ENCODE data around the gene COL27A1.

DNA sequence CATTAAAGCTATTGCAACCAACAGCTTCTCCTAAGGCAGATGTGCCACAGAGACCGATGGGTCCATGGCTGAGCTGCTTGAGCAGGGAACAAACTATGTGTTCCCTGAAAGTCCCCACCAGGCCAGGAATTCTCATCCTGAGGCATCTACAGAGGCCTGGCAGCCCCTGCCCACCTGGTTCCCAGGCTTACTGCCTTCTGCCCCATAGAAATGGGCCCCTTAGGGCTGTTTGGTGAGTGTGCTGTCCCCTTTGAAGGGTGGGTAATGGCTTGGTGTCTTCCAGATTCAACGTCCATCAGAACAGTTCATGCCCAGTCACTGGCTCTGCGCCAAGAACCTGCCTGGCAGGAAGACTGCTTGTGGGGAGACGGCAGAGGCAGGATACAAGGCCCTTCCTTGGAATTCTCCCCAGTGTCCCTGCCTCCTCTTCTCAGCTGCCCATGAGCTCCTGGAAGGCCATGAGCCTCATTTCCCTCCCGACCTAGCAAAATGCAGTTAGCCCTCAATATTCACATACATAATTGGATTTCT is 3.8 kb upstream of the COL27A1 start:
- TF ChIP-seq, protein P1, sequence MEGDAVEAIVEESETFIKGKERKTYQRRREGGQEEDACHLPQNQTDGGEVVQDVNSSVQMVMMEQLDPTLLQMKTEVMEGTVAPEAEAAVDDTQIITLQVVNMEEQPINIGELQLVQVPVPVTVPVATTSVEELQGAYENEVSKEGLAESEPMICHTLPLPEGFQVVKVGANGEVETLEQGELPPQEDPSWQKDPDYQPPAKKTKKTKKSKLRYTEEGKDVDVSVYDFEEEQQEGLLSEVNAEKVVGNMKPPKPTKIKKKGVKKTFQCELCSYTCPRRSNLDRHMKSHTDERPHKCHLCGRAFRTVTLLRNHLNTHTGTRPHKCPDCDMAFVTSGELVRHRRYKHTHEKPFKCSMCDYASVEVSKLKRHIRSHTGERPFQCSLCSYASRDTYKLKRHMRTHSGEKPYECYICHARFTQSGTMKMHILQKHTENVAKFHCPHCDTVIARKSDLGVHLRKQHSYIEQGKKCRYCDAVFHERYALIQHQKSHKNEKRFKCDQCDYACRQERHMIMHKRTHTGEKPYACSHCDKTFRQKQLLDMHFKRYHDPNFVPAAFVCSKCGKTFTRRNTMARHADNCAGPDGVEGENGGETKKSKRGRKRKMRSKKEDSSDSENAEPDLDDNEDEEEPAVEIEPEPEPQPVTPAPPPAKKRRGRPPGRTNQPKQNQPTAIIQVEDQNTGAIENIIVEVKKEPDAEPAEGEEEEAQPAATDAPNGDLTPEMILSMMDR (IDR thresholded peaks at IDR 0.05), result no peak
- TF ChIP-seq POLR2A (IDR thresholded peaks at IDR 0.05), result no peak

Measured in prostate gland (tissue), 2 donors.